ENCODE measurements around the gene TMEM165. TPM values are rescaled to one million over a fixed set of nuclear protein-coding genes. Genes with fewer than 3 reads are reported as not detected.

Gene TMEM165
- total RNA-seq, 1 experiment from 2014 or later: 148 TPM

DNA sequence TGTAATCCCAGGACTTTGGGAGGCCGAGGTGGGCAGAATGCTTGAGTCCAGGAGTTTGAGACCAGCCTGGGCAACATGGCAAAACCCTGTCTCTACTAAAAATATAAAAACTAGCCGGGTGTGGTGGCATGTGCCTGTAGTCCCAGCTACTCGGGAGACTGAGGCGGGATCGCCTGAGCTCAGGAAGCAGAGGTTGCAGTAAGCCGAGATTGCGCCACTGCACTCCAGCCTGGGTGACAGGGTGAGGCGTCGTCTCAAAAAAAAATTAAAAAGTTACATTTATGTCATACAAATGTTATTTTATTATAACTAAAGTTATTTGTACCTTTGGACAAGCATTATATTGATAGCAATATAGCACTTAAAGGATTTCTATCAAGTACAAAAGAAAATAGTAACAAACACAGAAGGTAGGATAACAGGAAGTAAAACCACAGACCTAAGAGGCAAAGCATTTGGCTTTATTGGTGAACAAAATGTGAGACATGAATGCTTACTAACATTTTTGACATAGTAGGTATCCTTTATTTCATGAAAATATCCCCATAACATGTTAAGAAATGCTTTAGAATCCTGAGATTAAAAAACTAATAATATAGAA lies 51.5 kb downstream of the TMEM165 start:
- POLR2A ChIA-PET (ENCODE audit: unreplicated experiment): no interaction called here
- no peak overlapping the region for H3K4me2 ChIP-seq (ENCODE audit: low read length)
- DNase-seq: no peak
- no peaks in the 10 kb centered on the region for H3K9me2 ChIP-seq (replicated peaks; ENCODE audit: low read length)
- BruUV-seq (replicated peaks): no TSS peak
- no peak for ATAC-seq
- H3K9ac ChIP-seq (ENCODE audit: low read length): no peak overlapping the region
- no peak overlapping the region for H3K4me3 ChIP-seq (ENCODE audit: low read length)
- no peaks in the 10 kb centered on the region for H4K20me1 ChIP-seq (ENCODE audit: low read length)
- peaks cover 23% of the 10 kb centered on the region for H3K4me1 ChIP-seq (ENCODE audit: insufficient read depth, low read length)
- H3F3A ChIP-seq (ENCODE audit: low read length, unreplicated experiment): no peaks in the 10 kb centered on the region
- H3K27ac ChIP-seq (ENCODE audit: low read length): no peak overlapping the region
- intact Hi-C loops (cut with micrococcal nuclease): no loop called here
- no peaks in the 10 kb centered on the region for H3K79me2 ChIP-seq (ENCODE audit: low read length)
- CTCF ChIA-PET: interaction anchor here (2.4 kb wide), 1 partner anchor 107 kb away, joined by 17 read pairs; no protein-coding TSS in a partner anchor
- no peaks in the 10 kb centered on the region for H3K9me3 ChIP-seq (ENCODE audit: low read length)
- no peaks in the 10 kb centered on the region for H3K27me3 ChIP-seq (ENCODE audit: low read length)
- H2AFZ ChIP-seq (ENCODE audit: low read length): no peak overlapping the region
- no peak for TF ChIP-seq EZH2 (IDR thresholded peaks at IDR 0.05; ENCODE audit: low read length, unreplicated experiment)
- TF ChIP-seq, protein P1, sequence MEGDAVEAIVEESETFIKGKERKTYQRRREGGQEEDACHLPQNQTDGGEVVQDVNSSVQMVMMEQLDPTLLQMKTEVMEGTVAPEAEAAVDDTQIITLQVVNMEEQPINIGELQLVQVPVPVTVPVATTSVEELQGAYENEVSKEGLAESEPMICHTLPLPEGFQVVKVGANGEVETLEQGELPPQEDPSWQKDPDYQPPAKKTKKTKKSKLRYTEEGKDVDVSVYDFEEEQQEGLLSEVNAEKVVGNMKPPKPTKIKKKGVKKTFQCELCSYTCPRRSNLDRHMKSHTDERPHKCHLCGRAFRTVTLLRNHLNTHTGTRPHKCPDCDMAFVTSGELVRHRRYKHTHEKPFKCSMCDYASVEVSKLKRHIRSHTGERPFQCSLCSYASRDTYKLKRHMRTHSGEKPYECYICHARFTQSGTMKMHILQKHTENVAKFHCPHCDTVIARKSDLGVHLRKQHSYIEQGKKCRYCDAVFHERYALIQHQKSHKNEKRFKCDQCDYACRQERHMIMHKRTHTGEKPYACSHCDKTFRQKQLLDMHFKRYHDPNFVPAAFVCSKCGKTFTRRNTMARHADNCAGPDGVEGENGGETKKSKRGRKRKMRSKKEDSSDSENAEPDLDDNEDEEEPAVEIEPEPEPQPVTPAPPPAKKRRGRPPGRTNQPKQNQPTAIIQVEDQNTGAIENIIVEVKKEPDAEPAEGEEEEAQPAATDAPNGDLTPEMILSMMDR (conservative IDR thresholded peaks at IDR 0.05; ENCODE audit: low read depth, low read length): no peak
- TF ChIP-seq EZH2phosphoT487 (IDR thresholded peaks at IDR 0.05; ENCODE audit: borderline replicate concordance, low read length): no peak
- peaks cover 45% of the 10 kb centered on the region for H3K36me3 ChIP-seq (ENCODE audit: low read depth, low read length)

DNA sequence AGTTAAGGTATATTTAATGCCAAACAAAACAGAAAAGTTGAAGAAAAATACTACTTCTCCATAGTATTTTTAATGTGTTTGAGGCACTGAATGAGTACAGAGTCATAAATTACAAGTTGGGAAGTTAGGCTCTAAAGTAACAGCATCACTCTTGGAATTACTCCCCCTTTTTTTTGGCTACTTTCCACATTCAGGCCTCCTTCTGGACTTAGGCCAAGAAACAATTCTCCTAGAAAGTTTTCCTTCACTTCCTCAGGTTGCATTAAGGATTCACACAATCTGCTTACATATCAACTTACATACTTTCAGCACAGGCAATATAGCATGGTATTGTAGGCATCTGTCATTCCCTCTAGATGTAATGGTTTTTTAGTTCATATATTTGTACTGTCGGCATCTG lies 52.1 kb downstream of the TMEM165 start:
- H3K9me3 ChIP-seq (ENCODE audit: low read length): no peaks in the 10 kb centered on the region
- H3K4me2 ChIP-seq (ENCODE audit: low read length): no peak overlapping the region
- ATAC-seq (no peak), DNase-seq (peak; percentile 26)
- no peaks in the 10 kb centered on the region for H4K20me1 ChIP-seq (ENCODE audit: low read length)
- no peaks in the 10 kb centered on the region for H3K27me3 ChIP-seq (ENCODE audit: low read length)
- BruUV-seq (replicated peaks): no TSS peak
- no peaks in the 10 kb centered on the region for H3K79me2 ChIP-seq (ENCODE audit: low read length)
- peaks cover 43% of the 10 kb centered on the region for H3K36me3 ChIP-seq (ENCODE audit: low read depth, low read length)
- TF ChIP-seq, protein P1 (conservative IDR thresholded peaks at IDR 0.05; ENCODE audit: low read depth, low read length): no peak
- no peak for TF ChIP-seq EZH2 (IDR thresholded peaks at IDR 0.05; ENCODE audit: low read length, unreplicated experiment)
- no peak for TF ChIP-seq EZH2phosphoT487 (IDR thresholded peaks at IDR 0.05; ENCODE audit: borderline replicate concordance, low read length)
- no peaks in the 10 kb centered on the region for H3F3A ChIP-seq (ENCODE audit: low read length, unreplicated experiment)
- intact Hi-C loops (cut with micrococcal nuclease): no loop called here
- no peak overlapping the region for H3K27ac ChIP-seq (ENCODE audit: low read length)
- peaks cover 17% of the 10 kb centered on the region for H3K4me1 ChIP-seq (ENCODE audit: insufficient read depth, low read length)
- no peak overlapping the region for H3K4me3 ChIP-seq (ENCODE audit: low read length)
- ChIA-PET CTCF (no interaction called here), POLR2A (ENCODE audit: unreplicated experiment) (no interaction called here)
- no peak overlapping the region for H2AFZ ChIP-seq (ENCODE audit: low read length)
- no peak overlapping the region for H3K9ac ChIP-seq (ENCODE audit: low read length)
- no peaks in the 10 kb centered on the region for H3K9me2 ChIP-seq (replicated peaks; ENCODE audit: low read length)

DNA sequence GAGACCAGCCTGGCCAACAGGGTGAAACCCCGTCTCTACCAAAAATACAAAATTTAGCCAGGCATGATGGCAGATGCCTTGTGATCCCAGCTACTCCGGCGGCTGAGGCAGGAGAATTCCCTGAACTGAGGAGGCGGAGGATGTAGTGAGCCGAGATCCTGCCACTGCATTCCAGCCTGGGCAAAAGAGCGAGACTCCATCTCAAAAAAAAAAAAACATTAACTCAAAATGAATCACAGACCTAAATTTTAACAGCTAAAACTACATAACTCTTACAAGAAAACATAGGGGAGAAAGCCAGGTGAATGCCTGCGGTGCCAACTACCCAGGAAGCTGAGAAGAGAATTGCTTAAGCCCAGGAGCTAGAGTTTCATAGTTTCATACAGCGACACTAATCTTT lies 54.8 kb downstream of the TMEM165 start:
- Histone ChIP-seq H3K9me2 (replicated peaks; ENCODE audit: low read length) (no peaks in the 10 kb centered on the region), H3K79me2 (ENCODE audit: low read length) (no peaks in the 10 kb centered on the region), H3F3A (ENCODE audit: low read length, unreplicated experiment) (no peaks in the 10 kb centered on the region), H3K27me3 (ENCODE audit: low read length) (no peaks in the 10 kb centered on the region), H2AFZ (ENCODE audit: low read length) (no peak overlapping the region), H3K4me3 (ENCODE audit: low read length) (no peak overlapping the region), H3K27ac (ENCODE audit: low read length) (no peak overlapping the region), H4K20me1 (ENCODE audit: low read length) (no peaks in the 10 kb centered on the region), H3K4me2 (ENCODE audit: low read length) (no peak overlapping the region), H3K9me3 (ENCODE audit: low read length) (no peaks in the 10 kb centered on the region), H3K36me3 (ENCODE audit: low read depth, low read length) (peaks cover 40% of the 10 kb centered on the region), H3K4me1 (ENCODE audit: insufficient read depth, low read length) (peaks cover 14% of the 10 kb centered on the region), H3K9ac (ENCODE audit: low read length) (no peak overlapping the region)
- no TSS peak for BruUV-seq (replicated peaks)
- no peak for ATAC-seq
- ChIA-PET POLR2A (ENCODE audit: unreplicated experiment) (no interaction called here), CTCF (no interaction called here)
- DNase-seq: no peak
- intact Hi-C loops (cut with micrococcal nuclease): no loop called here
- TF ChIP-seq, protein P1 (conservative IDR thresholded peaks at IDR 0.05; ENCODE audit: low read depth, low read length): no peak
- TF ChIP-seq EZH2 (IDR thresholded peaks at IDR 0.05; ENCODE audit: low read length, unreplicated experiment) (no peak), EZH2phosphoT487 (IDR thresholded peaks at IDR 0.05; ENCODE audit: borderline replicate concordance, low read length) (no peak)

All from PC-3 (cell line).